H1 (cell line): ENCODE data around the gene MYOM1. TPM values are rescaled to one million over a fixed set of nuclear protein-coding genes. Genes with fewer than 3 reads are reported as not detected.

Experiments
- CTCF ChIA-PET: fragments of 300-600 bp; sonication (Branson Sonifier 250); formaldehyde crosslinking; loops from one replicate; lab custom pipeline; 2021; ENCODE audit not compliant: partially characterized antibody; lab: Charles Lee
- POLR2A ChIA-PET: fragments of 300-600 bp; sonication (Branson Sonifier 250); formaldehyde crosslinking; loops from one replicate; lab custom pipeline; 2021; ENCODE audit warnings: inconsistent platforms; ENCODE audit not compliant: partially characterized antibody; lab: Charles Lee
- DNase-seq, 2 experiments: peaks; one replicate each; pipeline versions ENCODE4 v3.0.0 to v3.0.0-alpha.2; 2010 to 2022; ENCODE audit warnings: low spot score in 2 of 2, low read depth in 1 of 2, mixed read lengths in 1 of 2
- FAIRE-seq: peaks from 2 replicates; lab custom pipeline; 2011; peaks lifted over from hg19 to GRCh38; lab: Jason Lieb, UNC
- H2AFZ ChIP-seq: 2 replicates; pipeline ENCODE4 v1.8.1; 2012; ENCODE audit warnings: low read length, inconsistent platforms
- H2AK5ac ChIP-seq: 2 replicates; pipeline ENCODE4 v1.6.1; 2013; ENCODE audit warnings: low read depth, low read length
- H2BK120ac ChIP-seq: replicated peaks from 2 replicates; pipeline ENCODE3; 2013; ENCODE audit warnings: low read depth, low read length, inconsistent platforms
- H2BK12ac ChIP-seq: 2 replicates; pipeline ENCODE4 v1.6.1; 2013; ENCODE audit warnings: low read depth, low read length
- H2BK15ac ChIP-seq: 2 replicates; pipeline ENCODE4 v1.6.1; 2013; ENCODE audit warnings: low read length
- H2BK20ac ChIP-seq: 2 replicates; pipeline ENCODE4 v1.6.1; 2013; ENCODE audit warnings: low read length
- H2BK5ac ChIP-seq: 2 replicates; pipeline ENCODE4 v1.6.1; 2013; ENCODE audit warnings: low read depth, low read length
- H3K14ac ChIP-seq: 2 replicates; pipeline ENCODE4 v1.6.1; 2013; ENCODE audit warnings: inconsistent platforms; ENCODE audit not compliant: insufficient read length
- H3K18ac ChIP-seq: 2 replicates; pipeline ENCODE4 v1.6.1; 2013; ENCODE audit warnings: low read length; ENCODE audit errors: extremely low read depth
- H3K23ac ChIP-seq: 2 replicates; pipeline ENCODE4 v1.6.1; 2013; ENCODE audit warnings: inconsistent platforms; ENCODE audit not compliant: insufficient read length
- H3K23me2 ChIP-seq: 2 replicates; pipeline ENCODE4 v1.6.1; 2013; ENCODE audit warnings: low read depth, low read length
- H3K27ac ChIP-seq: 2 replicates; pipeline ENCODE4 v1.6.1; 2011; ENCODE audit warnings: low read depth, low read length, inconsistent platforms
- H3K27me3 ChIP-seq, 4 experiments: replicated peaks in 1 of 4; 1 replicate in 1 of 4; 2 replicates in 3 of 4; pipeline versions ENCODE4 v1.6.1 to v1.8.1; 2011 to 2013; ENCODE audit warnings: low read length in 3 of 4, mild to moderate bottlenecking in 3 of 4, inconsistent platforms in 2 of 4, mixed read lengths in 2 of 4, moderate library complexity in 1 of 4; ENCODE audit not compliant: control insufficient read depth in 3 of 4, insufficient read depth in 3 of 4; ENCODE audit errors: extremely low read depth in 1 of 4
- H3K36me3 ChIP-seq, 4 experiments: 2 replicates each; pipeline versions ENCODE4 v1.6.1 to v1.8.1; 2011 to 2013; ENCODE audit warnings: mild to moderate bottlenecking in 4 of 4, low read length in 3 of 4, moderate library complexity in 2 of 4, control low read depth in 1 of 4, inconsistent platforms in 1 of 4; ENCODE audit not compliant: insufficient read depth in 4 of 4, control insufficient read depth in 2 of 4
- H3K4ac ChIP-seq: replicated peaks from 2 replicates; pipeline ENCODE3; 2013; ENCODE audit warnings: low read length, low read depth, mixed read lengths, inconsistent platforms; ENCODE audit not compliant: insufficient read length
- H3K4me1 ChIP-seq, 4 experiments: replicated peaks in 1 of 4; 1 replicate in 1 of 4; 2 replicates in 3 of 4; pipeline versions ENCODE4 v1.6.1 to v1.8.1; 2011 to 2013; ENCODE audit warnings: low read length in 3 of 4, inconsistent platforms in 2 of 4, mixed read lengths in 1 of 4; ENCODE audit not compliant: insufficient read depth in 4 of 4, control insufficient read depth in 3 of 4
- H3K4me2 ChIP-seq, 2 experiments: 2 replicates each; pipeline versions ENCODE4 v1.6.1 to v1.8.1; 2011 to 2013; ENCODE audit warnings: low read depth in 2 of 2, low read length in 2 of 2, control low read depth in 1 of 2, inconsistent platforms in 1 of 2, mild to moderate bottlenecking in 1 of 2; ENCODE audit not compliant: insufficient read depth in 1 of 2
- H3K4me3 ChIP-seq, 4 experiments: fragments of 200-600, 300-600 bp in 1 of 4; sonication (generic), shearing (Covaris generic), sonication (Bioruptor Twin) in 1 of 4; 2 replicates each; pipeline versions ENCODE4 v1.5.1 to v1.8.1; 2011 to 2016; ENCODE audit warnings: low read length in 4 of 4, low read depth in 3 of 4, control low read depth in 2 of 4, inconsistent platforms in 2 of 4, mild to moderate bottlenecking in 2 of 4, mixed read lengths in 1 of 4, moderate library complexity in 1 of 4; ENCODE audit not compliant: insufficient read depth in 2 of 4; ENCODE audit errors: extremely low read depth in 1 of 4
- H3K56ac ChIP-seq: replicated peaks from 2 replicates; pipeline ENCODE3; 2013; ENCODE audit warnings: low read depth, mild to moderate bottlenecking, mixed read lengths, low read length, inconsistent platforms; ENCODE audit not compliant: insufficient read length
- H3K79me1 ChIP-seq: 2 replicates; pipeline ENCODE4 v1.6.1; 2013; ENCODE audit warnings: low read depth, low read length, control low read depth
- H3K79me2 ChIP-seq, 2 experiments: 2 replicates each; pipeline versions ENCODE4 v1.6.1 to v1.8.1; 2012 to 2013; ENCODE audit warnings: low read length in 2 of 2, mild to moderate bottlenecking in 2 of 2, inconsistent platforms in 1 of 2; ENCODE audit not compliant: insufficient read depth in 2 of 2, control insufficient read depth in 1 of 2
- H3K9ac ChIP-seq, 4 experiments: replicated peaks in 1 of 4; 1 replicate in 1 of 4; 2 replicates in 3 of 4; pipeline versions ENCODE4 v1.6.1 to v1.8.1; 2011 to 2013; ENCODE audit warnings: low read depth in 3 of 4, low read length in 3 of 4, control low read depth in 2 of 4, mild to moderate bottlenecking in 2 of 4, moderate library complexity in 2 of 4, inconsistent platforms in 1 of 4; ENCODE audit errors: extremely low read depth in 1 of 4
- H3K9me3 ChIP-seq, 2 experiments: 2 replicates each; pipeline versions ENCODE4 v1.6.1 to v1.8.1; 2012 to 2013; ENCODE audit warnings: mild to moderate bottlenecking in 2 of 2, moderate library complexity in 2 of 2, control low read depth in 1 of 2, inconsistent platforms in 1 of 2, low read depth in 1 of 2, low read length in 1 of 2, mixed read lengths in 1 of 2; ENCODE audit not compliant: insufficient read depth in 2 of 2
- H4K20me1 ChIP-seq, 2 experiments: replicated peaks in 1 of 2; 2 replicates each; pipeline versions ENCODE3 to v1.8.1; 2011 to 2013; ENCODE audit warnings: inconsistent platforms in 2 of 2, low read length in 2 of 2, mild to moderate bottlenecking in 1 of 2; ENCODE audit not compliant: insufficient read depth in 2 of 2, control insufficient read depth in 1 of 2
- H4K5ac ChIP-seq: 2 replicates; pipeline ENCODE4 v1.6.1; 2013; ENCODE audit warnings: low read length, low read depth, mixed read lengths, inconsistent platforms; ENCODE audit not compliant: insufficient read length
- H4K8ac ChIP-seq: 2 replicates; pipeline ENCODE4 v1.8.0; 2013; ENCODE audit warnings: mild to moderate bottlenecking, moderate library complexity, low read length, inconsistent platforms; ENCODE audit not compliant: insufficient read depth; ENCODE audit errors: extremely low read depth
- H4K91ac ChIP-seq: replicated peaks from 2 replicates; pipeline ENCODE3; 2013; ENCODE audit warnings: low read length, mixed read lengths, inconsistent platforms; ENCODE audit not compliant: insufficient read length
- KDM4A ChIP-seq: IDR thresholded peaks from one replicate; pipeline ENCODE4 v1.7.1; 2012; ENCODE audit warnings: low read depth, mild to moderate bottlenecking, moderate library complexity, low read length, inconsistent platforms; ENCODE audit not compliant: severe bottlenecking
- PHF8 ChIP-seq: fragments of 200-600 bp; sonication (generic); conservative IDR thresholded peaks from 2 replicates; pipeline ENCODE4 v1.7.1; 2012; ENCODE audit warnings: low read depth, mild to moderate bottlenecking, inconsistent platforms, low read length, moderate library complexity
- SP1 ChIP-seq: IDR thresholded peaks from 2 replicates; pipeline ENCODE4 v1.6.1; 2011; ENCODE audit warnings: low read depth, low read length
- WGBS, 2 experiments: shearing (Covaris generic) in 1 of 2; methylation state at CpG; one replicate each; pipeline versions ENCODE4 v1.1.6 to v1.1.7; 2013 to 2015; ENCODE audit warnings: low lambda C conversion rate in 2 of 2, mixed read lengths in 2 of 2, inconsistent platforms in 1 of 2, low coverage in 1 of 2, missing lambda C conversion rate in 1 of 2; ENCODE audit not compliant: insufficient replicate concordance in 2 of 2, insufficient coverage in 1 of 2, insufficient read length in 1 of 2; ENCODE audit errors: extremely low coverage in 1 of 2, missing lambda C conversion rate in 1 of 2; 5-methylcytosine and 5-hydroxymethylcytosine counted together
- polyA plus RNA-seq, 7 experiments: library from polyadenylated mRNA; depleted of rRNA in 3 of 7; stranded (reverse) in 5 of 7; unstranded in 2 of 7; fragments of >200 nt in 5 of 7; fragments of 200-250 nt in 2 of 7; gene quantifications; 1 replicate in 5 of 7; 2 replicates in 1 of 7; 4 replicates in 1 of 7; pipeline versions ENCODE4 v1.2.1 to v1.2.3, GENCODE V29; 2011 to 2013; ENCODE audit warnings: missing spikeins in 2 of 7, mixed read lengths in 2 of 7
- total RNA-seq: library from RNA; stranded (reverse); fragmentation: NEBNext Ultra II Directional; extraction: Animal tissue kit (Norgen Biotek cat#: 25700); gene quantifications from 2 replicates; pipeline ENCODE4 v1.2.1, GENCODE V29; 2021

The MYOM1 gene
- total and polyA plus RNA-seq, 2 of the 8 experiments (the other 6 are each of a cell fraction or from before 2014, with no cell fraction given) = 0.06 to 0.32 TPM

- H2BK120ac ChIP-seq = no peak overlapping the region
- H4K91ac ChIP-seq = no peak overlapping the region
- no peaks in the 10 kb centered on the region for H3K79me2 ChIP-seq
- no peak overlapping the region for H4K8ac ChIP-seq
- 96% methylated on average over 4 of the region's 4 CpGs; no CpG with 5 or more reads in 1 of the 2 experiments for WGBS, 2 experiments
- no peak overlapping the region for H2AFZ ChIP-seq
- no peaks in the 10 kb centered on the region for H4K20me1 ChIP-seq
- H2BK20ac ChIP-seq = no peak overlapping the region; the same call in 1 of the 2 replicates
- no peak overlapping the region for H3K9ac ChIP-seq
- no peaks in the 10 kb centered on the region for H3K23me2 ChIP-seq
- H3K4me2 ChIP-seq = no peak overlapping the region
- no peak overlapping the region for H3K56ac ChIP-seq
- TF ChIP-seq PHF8 = no peak
- no peak for TF ChIP-seq SP1
- TF ChIP-seq KDM4A = no peak
- TF ChIP-seq, all 59 proteins: peak for 0
- Histone ChIP-seq H3K4me1 (no peaks in the 10 kb centered on the region), H2AK5ac (no peak overlapping the region), H3K27ac (no peak overlapping the region), H3K36me3 (no peaks in the 10 kb centered on the region), H2BK15ac (no peak overlapping the region), H4K5ac (no peak overlapping the region), H3K27me3 (no peaks in the 10 kb centered on the region), H3K14ac (no peak overlapping the region), H2BK12ac (no peak overlapping the region), H3K9me3 (0 out of 4 replicates have a peak, but pooled peaks cover 0 to 4% of the 10 kb centered on the region in 2 experiments), H3K4ac (no peak overlapping the region), H3K23ac (no peak overlapping the region), H2BK5ac (no peak overlapping the region), H3K79me1 (no peaks in the 10 kb centered on the region), H3K4me3 (no peak overlapping the region), H3K18ac (no peak overlapping the region)
- no peak for FAIRE-seq
- POLR2A ChIA-PET = no interaction called here
- DNase-seq = no peak
- CTCF ChIA-PET = interaction anchor here (1.0 kb wide), 2 partner anchors 10 to 12 kb away, joined by 4 read pairs; no protein-coding TSS in a partner anchor
These were observed 166.7 kb downstream of the MYOM1 start for GRCh38 chr18:3053081-3053480.
